OCI-LY7 (cell line): ENCODE measurements around the gene NGF. TPM values are rescaled to one million over a fixed set of nuclear protein-coding genes. Genes with fewer than 3 reads are reported as not detected.

Experiments
- BruUV-seq: library from RNA; stranded (reverse); fragments of 400-500 nt; replicated peaks from 2 replicates; lab custom pipeline; 2021; lab: Mats Ljungman, UMichigan
- CTCF ChIA-PET: fragments of 300-600 bp; sonication (Branson Sonifier 250); formaldehyde crosslinking; loops from one replicate; lab custom pipeline; 2022; ENCODE audit warnings: antibody characterized with exemption; ENCODE audit not compliant: unreplicated experiment; lab: Charles Lee
- POLR2A ChIA-PET: fragments of 300-600 bp; sonication (Branson Sonifier 250); formaldehyde crosslinking; loops from one replicate; lab custom pipeline; 2022; ENCODE audit warnings: antibody characterized with exemption; lab: Charles Lee
- DNase-seq: peaks from one replicate; pipeline ENCODE4 v3.0.0-alpha.2; 2015; ENCODE audit warnings: low spot score
- H2AFZ ChIP-seq: fragments of 200-600 bp; sonication (generic), shearing (Covaris generic); 2 replicates; pipeline ENCODE4 v1.6.1; 2014; ENCODE audit warnings: mild to moderate bottlenecking, antibody characterized with exemption, low read length, moderate library complexity
- H3K27ac ChIP-seq: fragments of 200-600 bp; sonication (generic); 2 replicates; pipeline ENCODE4 v1.5.1; 2014; ENCODE audit warnings: mixed run types, low read depth, mild to moderate bottlenecking, moderate library complexity, low read length, inconsistent platforms; ENCODE audit not compliant: poor library complexity, severe bottlenecking
- H3K36me3 ChIP-seq: fragments of 200-600 bp; sonication (generic); 2 replicates; pipeline ENCODE4 v1.6.1; 2014; ENCODE audit warnings: mild to moderate bottlenecking, antibody characterized with exemption, low read length, moderate library complexity, mixed read lengths; ENCODE audit not compliant: insufficient read depth
- H3K4me1 ChIP-seq: fragments of 200-600 bp; sonication (generic); 2 replicates; pipeline ENCODE4 v1.5.1; 2014; ENCODE audit warnings: mild to moderate bottlenecking, low read length; ENCODE audit not compliant: insufficient read depth, poor library complexity, severe bottlenecking
- H3K4me2 ChIP-seq: fragments of 200-600 bp; sonication (generic); 2 replicates; pipeline ENCODE4 v1.6.1; 2014; ENCODE audit warnings: mild to moderate bottlenecking, low read length
- H3K4me3 ChIP-seq: fragments of 200-600 bp; sonication (generic); 2 replicates; pipeline ENCODE4 v1.5.1; 2014; ENCODE audit warnings: mild to moderate bottlenecking, low read depth, low read length; ENCODE audit not compliant: poor library complexity, severe bottlenecking
- H3K79me2 ChIP-seq: fragments of 200-600 bp; sonication (generic); 2 replicates; pipeline ENCODE4 v1.6.1; 2016; ENCODE audit warnings: low read depth, mild to moderate bottlenecking, low read length, moderate library complexity, mixed read lengths; ENCODE audit not compliant: insufficient read depth
- H3K9me2 ChIP-seq: fragments of 200-600 bp; sonication (generic); 2 replicates; pipeline ENCODE4 v1.6.1; 2016; ENCODE audit warnings: mild to moderate bottlenecking, low read length, mixed read lengths; ENCODE audit not compliant: insufficient read depth
- H3K9me3 ChIP-seq: fragments of 200-600 bp; sonication (generic); 2 replicates; pipeline ENCODE4 v1.6.1; 2014; ENCODE audit warnings: mild to moderate bottlenecking, mixed run types, low read length, mixed read lengths
- H4K20me1 ChIP-seq: fragments of 200-600 bp; sonication (generic); 2 replicates; pipeline ENCODE4 v1.6.1; 2014; ENCODE audit warnings: mild to moderate bottlenecking, antibody characterized with exemption, low read length, moderate library complexity, mixed read lengths; ENCODE audit not compliant: insufficient read depth
- EZH2phosphoT487 ChIP-seq: fragments of 200-600 bp; sonication (generic); IDR thresholded peaks from 2 replicates; pipeline ENCODE4 v1.6.1; 2018; ENCODE audit warnings: low read depth, borderline replicate concordance, mild to moderate bottlenecking, mixed run types, antibody characterized with exemption, low read length, moderate library complexity, mixed read lengths
- intact Hi-C: fragments of 100-400 bp; cut with micrococcal nuclease; formaldehyde crosslinking; loops from one replicate; pipeline ENCODE4 v1.10.0; 2022; ENCODE audit not compliant: unreplicated experiment
- total RNA-seq, 2 experiments: library from RNA; depleted of rRNA in 1 of 2; stranded (reverse); fragments of >200 nt in 1 of 2; shearing (Covaris generic) in 1 of 2; gene quantifications; 2 replicates each; pipeline ENCODE4 v1.2.3, GENCODE V29; 2014 to 2022
- TF ChIP-seq, protein P1 (sequence below): fragments of 200-600 bp; sonication (generic); conservative IDR thresholded peaks from 2 replicates; pipeline ENCODE4 v1.5.1; 2014; ENCODE audit warnings: mild to moderate bottlenecking, antibody characterized with exemption, low read length, moderate library complexity, mixed read lengths

Gene NGF
- total RNA-seq, 2 experiments from 2014 or later: not detected

DNA sequence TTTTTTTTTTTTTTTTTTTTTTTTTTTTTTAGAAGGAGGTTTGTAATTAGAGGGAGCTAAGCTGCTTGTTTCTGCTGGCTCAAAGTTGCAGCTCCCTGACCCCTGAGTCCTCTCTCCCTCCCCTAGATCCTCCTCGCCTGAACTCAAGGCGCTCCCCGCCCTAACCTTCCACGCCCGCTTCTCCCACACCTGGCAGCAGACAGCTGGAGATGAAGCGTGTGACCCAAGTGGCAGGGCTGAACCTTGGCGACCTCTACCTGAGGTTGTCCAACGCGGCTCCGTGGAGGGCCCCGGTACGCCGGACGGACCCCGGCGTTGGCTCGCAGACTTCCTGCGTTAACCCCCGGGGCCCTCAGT, 795 bp downstream of the NGF start:
- CTCF ChIA-PET: no interaction called here
- POLR2A ChIA-PET: no interaction called here
- H3K9me2 ChIP-seq: no peaks in the 10 kb centered on the region

DNA sequence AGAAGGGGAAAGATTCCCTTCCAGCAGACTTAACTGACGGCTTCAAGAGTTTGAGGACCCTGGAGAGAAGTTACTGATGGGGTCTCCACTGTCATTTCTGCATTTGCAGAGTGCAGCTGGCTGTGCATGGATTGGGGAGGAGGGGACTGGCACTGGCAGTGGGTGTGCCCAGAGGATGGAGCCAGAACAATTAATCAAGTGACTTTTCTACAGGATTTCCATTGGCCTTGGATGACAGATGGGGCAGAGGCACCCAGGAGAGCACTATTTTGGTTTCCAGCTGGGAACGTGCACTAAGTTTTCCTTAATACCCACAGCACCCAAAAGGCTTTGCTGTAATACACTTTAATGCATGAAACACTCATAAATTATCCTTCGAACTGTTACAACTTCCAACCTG, 1.3 kb downstream of the NGF start:
- Histone ChIP-seq H3K9me2 (no peaks in the 10 kb centered on the region), H2AFZ (no peak overlapping the region), H3K4me1 (peaks cover 11% of the 10 kb centered on the region), H3K4me3 (no peak overlapping the region), H3K27ac (no peak overlapping the region), H3K36me3 (no peaks in the 10 kb centered on the region), H3K79me2 (no peaks in the 10 kb centered on the region), H3K9me3 (no peaks in the 10 kb centered on the region), H4K20me1 (no peaks in the 10 kb centered on the region), H3K4me2 (no peak overlapping the region)
- DNase-seq: no peak
- BruUV-seq: no TSS peak
- CTCF ChIA-PET: no interaction called here
- TF ChIP-seq, protein P1, sequence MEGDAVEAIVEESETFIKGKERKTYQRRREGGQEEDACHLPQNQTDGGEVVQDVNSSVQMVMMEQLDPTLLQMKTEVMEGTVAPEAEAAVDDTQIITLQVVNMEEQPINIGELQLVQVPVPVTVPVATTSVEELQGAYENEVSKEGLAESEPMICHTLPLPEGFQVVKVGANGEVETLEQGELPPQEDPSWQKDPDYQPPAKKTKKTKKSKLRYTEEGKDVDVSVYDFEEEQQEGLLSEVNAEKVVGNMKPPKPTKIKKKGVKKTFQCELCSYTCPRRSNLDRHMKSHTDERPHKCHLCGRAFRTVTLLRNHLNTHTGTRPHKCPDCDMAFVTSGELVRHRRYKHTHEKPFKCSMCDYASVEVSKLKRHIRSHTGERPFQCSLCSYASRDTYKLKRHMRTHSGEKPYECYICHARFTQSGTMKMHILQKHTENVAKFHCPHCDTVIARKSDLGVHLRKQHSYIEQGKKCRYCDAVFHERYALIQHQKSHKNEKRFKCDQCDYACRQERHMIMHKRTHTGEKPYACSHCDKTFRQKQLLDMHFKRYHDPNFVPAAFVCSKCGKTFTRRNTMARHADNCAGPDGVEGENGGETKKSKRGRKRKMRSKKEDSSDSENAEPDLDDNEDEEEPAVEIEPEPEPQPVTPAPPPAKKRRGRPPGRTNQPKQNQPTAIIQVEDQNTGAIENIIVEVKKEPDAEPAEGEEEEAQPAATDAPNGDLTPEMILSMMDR: no peak
- TF ChIP-seq EZH2phosphoT487: no peak
- POLR2A ChIA-PET: no interaction called here
- intact Hi-C loops: no loop called here

More for the DNA sequence above, 795 bp downstream of the NGF start:
- no peak overlapping the region for H3K4me3 ChIP-seq
- H4K20me1 ChIP-seq: no peaks in the 10 kb centered on the region
- no peaks in the 10 kb centered on the region for H3K36me3 ChIP-seq
- peaks cover 14% of the 10 kb centered on the region for H3K4me1 ChIP-seq
- H3K9me3 ChIP-seq: no peaks in the 10 kb centered on the region
- no peaks in the 10 kb centered on the region for H3K79me2 ChIP-seq
- H3K4me2 ChIP-seq: no peak overlapping the region
- intact Hi-C loops: no loop called here
- no peak overlapping the region for H3K27ac ChIP-seq
- no peak for DNase-seq
- no peak for TF ChIP-seq EZH2phosphoT487
- TF ChIP-seq, protein P1: no peak
- no peak overlapping the region for H2AFZ ChIP-seq
- BruUV-seq: no TSS peak

DNA sequence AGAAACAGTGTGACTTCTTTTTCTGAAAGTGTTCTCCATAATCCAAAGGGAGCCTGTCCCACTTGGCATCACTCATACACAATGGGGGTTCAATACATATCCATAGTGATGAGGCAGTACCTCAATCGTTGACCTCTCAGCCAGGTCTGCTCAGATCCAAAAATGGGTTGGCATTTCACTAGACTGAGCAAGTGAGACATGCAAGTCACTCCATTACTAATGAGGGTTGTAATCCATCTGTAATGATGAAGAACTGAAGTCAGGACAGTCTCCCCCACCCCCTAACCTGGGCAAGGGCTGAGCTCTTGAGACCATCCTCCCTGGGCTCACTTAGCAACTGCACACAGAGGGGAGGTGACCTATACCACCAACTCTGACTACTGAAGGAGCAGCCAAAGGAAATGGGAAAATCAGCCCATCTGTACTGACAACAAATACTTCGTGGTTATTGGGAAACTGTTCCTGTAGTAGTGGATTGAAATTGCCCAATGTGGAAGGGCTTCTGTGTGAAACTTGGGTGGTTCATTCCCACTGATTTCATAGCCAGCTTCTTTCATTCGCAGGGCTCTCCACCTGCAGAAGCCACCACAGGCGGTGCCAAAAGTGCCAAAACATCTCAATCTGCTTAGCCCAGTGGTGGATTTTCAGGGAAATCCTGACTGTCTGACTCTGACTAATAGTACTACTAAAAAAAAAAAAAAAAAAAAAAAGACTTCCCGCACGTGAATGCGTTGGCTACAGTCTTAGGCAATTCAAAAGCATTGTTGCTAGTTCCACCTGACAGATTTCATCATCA, 5.0 kb downstream of the NGF start:
- H3K79me2 ChIP-seq: no peaks in the 10 kb centered on the region
- no peaks in the 10 kb centered on the region for H3K4me1 ChIP-seq
- TF ChIP-seq, protein P1: no peak
- TF ChIP-seq EZH2phosphoT487: no peak
- ChIA-PET POLR2A (interaction anchor here (0.7 kb wide), 2 partner anchors 116 to 330 kb away, joined by 4 to 12 read pairs; no protein-coding TSS in a partner anchor), CTCF (no interaction called here)
- no peaks in the 10 kb centered on the region for H3K9me2 ChIP-seq
- H3K4me3 ChIP-seq: no peak overlapping the region
- no peak overlapping the region for H2AFZ ChIP-seq
- no peak overlapping the region for H3K27ac ChIP-seq
- BruUV-seq: no TSS peak
- intact Hi-C loops: no loop called here
- no peak for DNase-seq
- H3K9me3 ChIP-seq: no peaks in the 10 kb centered on the region
- no peaks in the 10 kb centered on the region for H4K20me1 ChIP-seq
- no peak overlapping the region for H3K4me2 ChIP-seq
- H3K36me3 ChIP-seq: no peaks in the 10 kb centered on the region
